ENCODE measurements around the gene BTBD2.

- TF ChIP-seq ARNTL (CRISPR knock-in tag; IDR thresholded peaks at IDR 0.05; ENCODE audit: borderline replicate concordance, low read depth) = no peak
- no peak for TF ChIP-seq CSDC2 (CRISPR knock-in tag; IDR thresholded peaks at IDR 0.05)
- TF ChIP-seq TOX (CRISPR knock-in tag; IDR thresholded peaks at IDR 0.05; ENCODE audit: borderline replicate concordance) = no peak
Measured at GRCh38 chr19:1949304-1950101, 66.0 kb downstream of the BTBD2 start.
